Spleen (tissue), 11 donors: ENCODE measurements around the gene TXNDC2. TPM values are rescaled to one million over a fixed set of nuclear protein-coding genes. Genes with fewer than 3 reads are reported as not detected.
A peak's percentile ranks its signal among the peaks of the same experiment; 100 is the strongest.
"Not testable (repeated sequence)": the region's sequence is repeated elsewhere in the genome, so short reads cannot be mapped to it uniquely, and the experiment has no call there.

Experiments used
- DNase-seq: peaks from one replicate; pipeline ENCODE4 v3.0.0-alpha.2; 2020
- H3K27ac ChIP-seq, 8 donors: fragments of 200-600 bp; sonication (generic) in 7 of 8; 1 replicate in 4 of 8; 2 replicates in 4 of 8; pipeline versions ENCODE4 v1.5.0 to v1.8.0; 2016 to 2021; ENCODE audit warnings: inconsistent platforms in 4 of 8, mild to moderate bottlenecking in 4 of 8, moderate library complexity in 1 of 8
- H3K27me3 ChIP-seq, 7 donors: fragments of 200-600 bp; sonication (generic) in 6 of 7; replicated peaks in 1 of 7; 1 replicate in 4 of 7; 2 replicates in 3 of 7; pipeline versions ENCODE4 v1.5.0 to v1.8.0; 2016 to 2021; ENCODE audit warnings: inconsistent platforms in 3 of 7, mild to moderate bottlenecking in 1 of 7
- H3K36me3 ChIP-seq, 6 donors: fragments of 200-600 bp; sonication (generic) in 5 of 6; 1 replicate in 4 of 6; 2 replicates in 2 of 6; pipeline versions ENCODE4 v1.5.0 to v1.8.0; 2016 to 2021; ENCODE audit warnings: inconsistent platforms in 2 of 6
- H3K4me1 ChIP-seq, 6 donors: fragments of 200-600 bp; sonication (generic) in 5 of 6; 1 replicate in 3 of 6; 2 replicates in 3 of 6; pipeline versions ENCODE4 v1.5.0 to v1.8.0; 2016 to 2021; ENCODE audit warnings: inconsistent platforms in 3 of 6
- H3K4me3 ChIP-seq, 8 donors: fragments of 200-600 bp; sonication (generic) in 7 of 8; 1 replicate in 4 of 8; 2 replicates in 4 of 8; pipeline versions ENCODE4 v1.5.0 to v1.8.0; 2016 to 2021; ENCODE audit warnings: inconsistent platforms in 4 of 8, mild to moderate bottlenecking in 4 of 8, moderate library complexity in 2 of 8
- H3K9me3 ChIP-seq, 8 donors: fragments of 200-600 bp; sonication (generic) in 7 of 8; 1 replicate in 4 of 8; 2 replicates in 4 of 8; pipeline versions ENCODE4 v1.5.0 to v1.8.0; 2016 to 2021; ENCODE audit warnings: inconsistent platforms in 4 of 8
- CTCF ChIP-seq, 11 experiments: fragments of 200-600 bp in 7 of 11; fragments of 450-650 bp in 4 of 11; sonication (generic) in 4 of 11; IDR thresholded peaks in 8 of 11; conservative IDR thresholded peaks in 3 of 11; 1 replicate in 7 of 11; 2 replicates in 4 of 11; pipeline versions ENCODE4 v1.4.0 to v1.8.0; 2016 to 2021; ENCODE audit warnings: antibody characterized with exemption in 11 of 11, inconsistent platforms in 4 of 11, mild to moderate bottlenecking in 1 of 11
- POLR2A ChIP-seq, 3 donors: fragments of 450-650 bp; IDR thresholded peaks; one replicate each; pipeline ENCODE4 v1.5.1; 2017; ENCODE audit warnings: antibody characterized with exemption in 3 of 3, mild to moderate bottlenecking in 1 of 3
- POLR2AphosphoS5 ChIP-seq, 3 donors: sonication (generic); formaldehyde crosslinking; IDR thresholded peaks; one replicate each; pipeline ENCODE4 v1.5.1; 2017; ENCODE audit warnings: antibody characterized with exemption in 3 of 3
- WGBS, 5 donors: extraction: QIAGEN DNeasy Blood & Tissue Kit in 3 of 5; methylation state at CpG; one replicate each; pipeline versions ENCODE4 v1.1.5 to v1.1.7; 2013 to 2018; 5-methylcytosine and 5-hydroxymethylcytosine counted together
- intact Hi-C: fragments of 100-400 bp; cut with DNase I; formaldehyde crosslinking; loops from one replicate; pipeline ENCODE4 v1.15.0; 2023; ENCODE audit warnings: low total_unique reads
- polyA plus RNA-seq, 3 donors: library from polyadenylated mRNA; stranded (reverse); fragments of 200-250 nt; gene quantifications; one replicate each; pipeline ENCODE4 v1.2.1, GENCODE V29; 2013
- total RNA-seq, 7 donors: library from RNA; depleted of rRNA in 3 of 7; stranded (reverse); fragments of >200 nt in 3 of 7; fragmentation: NEBNext Ultra II Directional in 4 of 7; extraction: Animal tissue kit (Norgen Biotek cat#: 25700) in 4 of 7; gene quantifications; one replicate each; pipeline versions ENCODE4 v1.1.0 to v1.2.1, GENCODE V29; 2016 to 2021
- donor health status: healthy with polysubstance abuse.
- donor health status: DM: no; HTN: no; CAD: no; lungs with moderate emphysema.
- donor health status: DM: no; HTN: no; CAD: no.
- donor health status: Bipolar disorder and iron deficiency.
- donor health status: healthy.
- donor health status: DM: no; HTN: no; CAD: no.
- donor health status: DM: yes; HTN: yes; CAD: no.

The TXNDC2 gene
- total and polyA plus RNA-seq, 10 donors, result 0.03 to 0.93 (median 0.41) TPM; not detected in 4

- Histone ChIP-seq H3K4me1 (peaks cover 0 to 45% (median 18%) of the 10 kb centered on the region in 6 donors), H3K36me3 (peaks cover 0 to 24% (median 0%) of the 10 kb centered on the region in 6 donors), H3K27ac (peak overlapping the region in 7 of 8 donors; percentile 48 to 86 (median 77)), H3K4me3 (peak overlapping the region in 1 of 8 donors; percentile 2), H3K9me3 (no peaks in the 10 kb centered on the region), H3K27me3 (no peaks in the 10 kb centered on the region)
- WGBS, 5 donors, result 83 to 93% (median 85%) methylated on average over 9 of the region's 9 CpGs
- TF ChIP-seq CTCF (IDR thresholded peaks at IDR 0.05 in 8 of 11, conservative IDR thresholded peaks at IDR 0.05 in 3 of 11) (no peak), POLR2AphosphoS5 (IDR thresholded peaks at IDR 0.05) (no peak), POLR2A (IDR thresholded peaks at IDR 0.05) (no peak)
- intact Hi-C loops, result no loop called here
- DNase-seq, result no peak
Observed at GRCh38 chr18:9855681-9856080, 30.1 kb upstream of the TXNDC2 start.

GRCh38 chr18:9856092-9856491 lies 29.7 kb upstream of the TXNDC2 start:
- TF ChIP-seq POLR2AphosphoS5 (IDR thresholded peaks at IDR 0.05), result peak in 1 of 3 donors; percentile 58
- no peak for TF ChIP-seq CTCF (IDR thresholded peaks at IDR 0.05 in 8 of 11, conservative IDR thresholded peaks at IDR 0.05 in 3 of 11)
- Histone ChIP-seq H3K4me1 (peaks cover 0 to 41% (median 15%) of the 10 kb centered on the region in 6 donors), H3K27ac (peak overlapping the region in 7 of 8 donors; percentile 48 to 86 (median 77)), H3K27me3 (no peaks in the 10 kb centered on the region), H3K4me3 (peak overlapping the region in 1 of 8 donors; percentile 2), H3K9me3 (no peaks in the 10 kb centered on the region), H3K36me3 (peaks cover 0 to 28% (median 0%) of the 10 kb centered on the region in 6 donors)
- intact Hi-C loops, result no loop called here
- no peak for DNase-seq
- 50 to 85% (median 66%) methylated on average over 3 of the region's 3 CpGs for WGBS, 5 donors

GRCh38 chr18:9857479-9857998 lies 28.2 kb upstream of the TXNDC2 start:
- peaks cover 0 to 32% (median 13%) of the 10 kb centered on the region in 6 donors for H3K4me1 ChIP-seq
- H3K27me3 ChIP-seq, H3K9me3 ChIP-seq, DNase-seq, intact Hi-C loops: not testable (repeated sequence)
- H3K36me3 ChIP-seq, result peaks cover 0 to 41% (median 0%) of the 10 kb centered on the region in 6 donors
- H3K4me3 ChIP-seq, result peak overlapping the region in 1 of 8 donors; percentile 2
- peak overlapping the region in 7 of 8 donors; percentile 48 to 86 (median 77) for H3K27ac ChIP-seq
- 87 to 100% (median 94%) methylated on average over 4 of the region's 4 CpGs for WGBS, 5 donors

GRCh38 chr18:9858642-9859041 lies 27.1 kb upstream of the TXNDC2 start:
- DNase-seq, result no peak
- TF ChIP-seq CTCF (IDR thresholded peaks at IDR 0.05 in 8 of 11, conservative IDR thresholded peaks at IDR 0.05 in 3 of 11) (no peak), POLR2A (IDR thresholded peaks at IDR 0.05) (no peak), POLR2AphosphoS5 (IDR thresholded peaks at IDR 0.05) (no peak)
- WGBS, 5 donors, result 92 to 98% (median 96%) methylated on average over 5 of the region's 5 CpGs
- Histone ChIP-seq H3K27me3 (no peaks in the 10 kb centered on the region), H3K4me1 (peaks cover 0 to 32% (median 13%) of the 10 kb centered on the region in 6 donors), H3K27ac (no peak overlapping the region), H3K4me3 (no peak overlapping the region), H3K36me3 (peaks cover 0 to 52% (median 0%) of the 10 kb centered on the region in 6 donors), H3K9me3 (no peaks in the 10 kb centered on the region)
- intact Hi-C loops, result no loop called here
